HG02852 (cell line): Measurements from ENCODE around the gene P2RY13.

Experiments used
- ATAC-seq: cut with Tn5 transposase; IDR thresholded peaks from one replicate; pipeline ENCODE4 v1.9.1; 2021; ENCODE audit warnings: mild to moderate bottlenecking, moderate library complexity; ENCODE audit not compliant: unreplicated experiment

The P2RY13 gene

GRCh38 chr3:151321526-151321925, 7.8 kb downstream of the P2RY13 start:
- ATAC-seq: no peak

GRCh38 chr3:151320131-151320530, 9.2 kb downstream of the P2RY13 start:
- no peak for ATAC-seq

DNA sequence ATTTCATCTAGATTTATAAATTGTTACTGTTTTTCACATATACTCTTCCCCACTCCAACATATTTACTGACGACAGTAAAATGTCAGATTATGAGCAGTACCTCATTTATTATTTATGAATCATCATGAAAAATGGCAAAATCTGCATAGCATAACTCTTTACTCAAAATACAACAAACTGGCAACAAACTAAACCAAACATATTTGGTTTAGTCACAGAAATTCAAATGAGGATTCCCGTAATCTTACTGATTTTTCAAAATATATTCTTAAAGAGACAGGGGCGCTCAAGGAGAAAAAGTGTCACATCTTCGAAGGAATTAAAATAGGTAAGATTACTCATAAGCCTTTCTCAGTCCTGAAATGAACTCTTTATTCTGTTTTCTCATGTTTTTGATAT, 9.7 kb downstream of the P2RY13 start:
- ATAC-seq: no peak

DNA sequence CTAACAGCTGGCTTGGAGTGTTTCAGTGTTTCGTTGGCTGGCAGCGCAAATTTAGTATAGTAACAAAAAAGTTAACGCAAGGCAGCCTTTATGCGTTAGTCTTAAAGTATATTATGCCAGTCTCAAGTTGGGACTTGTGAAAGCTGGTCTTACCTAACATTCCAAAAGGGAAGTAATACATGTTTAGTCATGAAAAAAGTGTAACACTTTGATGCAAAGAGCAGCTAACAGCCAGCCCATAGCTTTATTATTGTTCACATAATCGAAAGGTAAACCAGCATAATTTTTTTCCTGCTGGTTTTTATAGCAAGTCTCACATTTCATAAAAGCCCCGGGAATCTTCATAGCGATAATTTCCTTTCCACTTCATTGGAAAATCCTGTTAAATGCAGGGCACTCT, 10.4 kb downstream of the P2RY13 start:
- no peak for ATAC-seq

DNA sequence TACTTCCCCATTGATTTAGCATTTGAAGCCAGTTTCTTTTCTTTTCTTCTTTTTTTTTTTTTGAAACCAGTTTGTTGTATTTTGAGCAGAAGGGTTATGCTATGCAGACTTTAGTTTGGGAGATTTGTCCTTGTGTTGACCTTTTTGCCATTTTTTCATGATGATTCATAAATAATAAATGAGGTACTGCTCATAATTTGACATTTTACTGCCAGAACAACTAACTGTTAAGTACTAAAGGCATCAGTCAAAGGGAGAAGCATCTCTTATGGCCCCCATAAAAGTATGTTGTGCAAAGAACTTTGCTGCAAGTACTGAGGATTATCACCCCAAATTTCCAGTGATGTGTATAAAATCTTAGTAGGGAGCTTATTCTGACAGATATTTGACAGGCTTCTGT, 11.0 kb downstream of the P2RY13 start:
- ATAC-seq: no peak

- no peak for ATAC-seq
These were observed 12.9 kb downstream of the P2RY13 start, which contains the start of gene GPR87 for GRCh38 chr3:151316267-151316991. Gene GPR87, minus strand, starts transcription at chr3:151316820. Its CDS starts 16,720 bp downstream, at chr3:151300100.

DNA sequence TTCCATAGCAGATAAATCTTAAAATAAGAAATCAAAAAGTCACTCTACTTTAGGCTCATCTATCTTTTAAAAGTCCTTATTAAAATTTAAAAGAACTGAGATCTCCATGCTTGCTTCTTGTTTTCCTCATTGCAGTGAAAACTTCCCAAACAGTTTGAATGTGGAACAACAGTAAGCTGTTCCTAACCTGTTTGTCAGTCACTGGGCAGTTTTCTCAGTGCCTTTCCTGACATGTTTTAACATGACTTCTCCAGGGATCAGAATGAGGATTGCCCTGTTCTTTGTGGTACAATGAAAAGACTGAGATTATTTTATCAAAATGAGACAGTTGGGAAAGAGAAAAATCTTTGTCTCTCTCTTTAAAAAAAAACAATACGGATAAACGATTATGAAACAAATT, 13.5 kb downstream of the P2RY13 start:
- ATAC-seq: no peak

- no peak for ATAC-seq
These were observed 14.2 kb downstream of the P2RY13 start for GRCh38 chr3:151315136-151315535.

DNA sequence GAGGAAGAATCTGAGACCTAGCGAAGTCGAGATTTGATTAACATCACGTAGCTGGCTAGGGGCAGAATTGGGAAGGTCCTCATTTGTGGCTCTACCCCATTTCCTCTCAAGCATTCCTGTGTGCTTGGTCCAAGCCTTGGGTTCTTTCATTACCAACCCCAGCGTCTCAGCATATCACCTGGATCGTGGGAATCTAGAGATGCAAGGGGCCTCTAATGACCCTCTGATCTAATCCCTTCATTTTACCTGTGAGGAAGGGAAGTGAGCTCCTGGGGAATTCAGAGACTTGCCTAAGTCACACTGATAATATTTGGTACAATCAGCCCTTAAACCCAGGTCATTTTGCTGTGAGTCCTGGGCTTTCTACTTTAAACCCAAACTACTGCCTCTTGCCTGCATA, 14.8 kb downstream of the P2RY13 start:
- no peak for ATAC-seq

GRCh38 chr3:151314137-151314536, 15.2 kb downstream of the P2RY13 start:
- no peak for ATAC-seq

- no peak for ATAC-seq
These were observed 16.4 kb downstream of the P2RY13 start for GRCh38 chr3:151312972-151313371.

DNA sequence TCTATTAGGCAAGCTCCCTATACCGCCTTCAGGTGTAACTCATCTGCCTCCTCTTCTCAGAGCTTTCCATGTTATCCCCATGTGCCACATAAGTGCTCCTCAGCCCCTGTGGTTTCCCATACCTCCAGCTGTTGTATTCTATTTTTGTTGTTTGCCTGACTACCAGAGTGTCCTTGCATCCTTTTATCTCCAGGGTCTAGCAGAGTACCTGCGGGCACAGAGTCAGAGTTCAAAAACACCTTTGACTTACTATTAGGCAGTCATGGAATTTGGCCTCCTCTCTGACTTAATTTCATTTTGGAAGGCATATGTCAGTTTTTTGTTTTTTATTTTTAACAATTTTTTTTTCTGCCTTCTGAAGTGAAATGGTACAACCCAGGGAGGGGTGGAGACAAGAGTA, 19.8 kb downstream of the P2RY13 start:
- ATAC-seq: no peak

- ATAC-seq: no peak
These were observed 21.5 kb downstream of the P2RY13 start for GRCh38 chr3:151307583-151308488.

GRCh38 chr3:151307131-151307530, 22.2 kb downstream of the P2RY13 start:
- no peak for ATAC-seq

- ATAC-seq: no peak
These were observed 23.1 kb downstream of the P2RY13 start for GRCh38 chr3:151306168-151306810.

- ATAC-seq: no peak
These were observed 23.6 kb downstream of the P2RY13 start for GRCh38 chr3:151305775-151306151.

GRCh38 chr3:151305060-151305774, 24.1 kb downstream of the P2RY13 start:
- no peak for ATAC-seq

- no peak for ATAC-seq
These were observed 25.6 kb downstream of the P2RY13 start for GRCh38 chr3:151303751-151304150.

GRCh38 chr3:151301787-151302186, 27.6 kb downstream of the P2RY13 start:
- ATAC-seq: no peak

GRCh38 chr3:151300539-151300938, 28.8 kb downstream of the P2RY13 start:
- no peak for ATAC-seq

DNA sequence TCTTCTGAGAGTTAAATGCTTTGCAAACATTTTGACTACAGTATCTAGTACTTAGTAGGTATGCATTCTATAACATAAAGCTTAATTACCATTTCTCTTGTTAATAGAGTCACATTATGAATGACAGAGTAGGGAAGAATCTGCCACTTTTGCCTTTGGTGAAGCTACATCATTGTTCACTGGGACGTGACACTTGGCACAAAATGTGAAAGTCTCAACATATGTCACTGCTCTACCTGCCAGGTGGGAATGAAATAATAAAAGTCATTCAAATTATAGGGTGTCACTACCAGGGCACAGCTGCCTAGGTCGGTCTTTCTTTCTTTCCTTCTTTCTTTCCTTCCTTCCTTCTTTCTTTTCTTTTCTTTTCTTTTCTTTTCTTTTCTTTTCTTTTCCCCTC, 30.3 kb downstream of the P2RY13 start:
- ATAC-seq: no peak
